A673 (cell line): ENCODE data around the gene ETV3L.

ENCODE experiments used
- CTCF ChIP-seq: fragments of 300-800, 200-600 bp; sonication (generic); conservative IDR thresholded peaks from 2 replicates; pipeline ENCODE4 v1.5.1; 2017; ENCODE audit warnings: low read depth, mild to moderate bottlenecking, antibody characterized with exemption, low read length, moderate library complexity, mixed read lengths
- EZH2 ChIP-seq: fragments of 200-600 bp; sonication (generic); IDR thresholded peaks from 2 replicates; pipeline ENCODE4 v1.6.1; 2017; ENCODE audit warnings: borderline replicate concordance, low read depth, mild to moderate bottlenecking, mixed read lengths, antibody characterized with exemption, low read length; ENCODE audit not compliant: poor library complexity, severe bottlenecking

- TF ChIP-seq CTCF = no peak
- TF ChIP-seq EZH2 = no peak
These were observed 18.9 kb downstream of the ETV3L start for GRCh38 chr1:157080714-157081113.
